HG03469 (cell line): ENCODE results near the gene EML1.

Experiments
- ATAC-seq: cut with Tn5 transposase; IDR thresholded peaks from one replicate; pipeline ENCODE4 v1.9.1; 2021; ENCODE audit warnings: mild to moderate bottlenecking, moderate library complexity, moderate number of reproducible peaks; ENCODE audit not compliant: unreplicated experiment

Gene EML1

DNA sequence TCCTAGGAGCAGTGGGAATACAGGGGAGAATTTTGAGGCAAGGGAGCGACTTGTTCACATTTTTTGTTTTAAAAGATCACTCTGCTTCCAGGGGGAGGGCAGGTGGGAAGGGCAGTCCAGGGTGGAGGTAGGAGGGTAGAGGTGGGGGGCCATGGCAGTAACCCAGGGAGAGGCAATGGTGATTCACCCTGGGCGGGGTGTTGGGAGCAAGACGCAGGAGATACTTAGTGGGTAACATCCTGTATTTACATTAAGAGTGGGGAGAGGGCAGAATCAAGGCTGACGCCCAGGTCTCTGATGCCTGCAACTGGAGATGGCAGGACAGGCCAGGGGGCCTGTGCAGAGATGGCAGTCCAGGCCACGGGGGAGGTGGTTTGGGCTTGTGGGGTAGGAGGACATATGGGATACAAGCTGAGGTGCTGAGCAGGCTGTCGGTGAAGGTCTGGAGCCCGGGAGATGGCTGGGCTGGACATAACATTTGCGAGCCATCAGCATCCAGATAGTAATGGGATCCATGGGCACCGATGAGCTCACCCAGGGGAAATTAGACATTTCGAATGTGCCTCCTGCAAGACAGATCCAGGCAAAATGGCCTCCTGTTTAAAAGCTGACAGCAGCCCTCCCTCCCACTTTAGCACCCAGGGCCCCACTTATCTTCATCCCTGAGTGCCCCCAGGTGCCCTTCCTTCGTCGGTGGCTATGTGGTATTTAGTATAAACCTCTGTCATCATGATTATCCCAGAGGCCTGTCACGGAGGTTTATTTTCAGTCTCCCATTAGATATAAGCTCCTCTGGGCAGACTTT is 9.3 kb downstream of the EML1 start:
- ATAC-seq, result no peak

DNA sequence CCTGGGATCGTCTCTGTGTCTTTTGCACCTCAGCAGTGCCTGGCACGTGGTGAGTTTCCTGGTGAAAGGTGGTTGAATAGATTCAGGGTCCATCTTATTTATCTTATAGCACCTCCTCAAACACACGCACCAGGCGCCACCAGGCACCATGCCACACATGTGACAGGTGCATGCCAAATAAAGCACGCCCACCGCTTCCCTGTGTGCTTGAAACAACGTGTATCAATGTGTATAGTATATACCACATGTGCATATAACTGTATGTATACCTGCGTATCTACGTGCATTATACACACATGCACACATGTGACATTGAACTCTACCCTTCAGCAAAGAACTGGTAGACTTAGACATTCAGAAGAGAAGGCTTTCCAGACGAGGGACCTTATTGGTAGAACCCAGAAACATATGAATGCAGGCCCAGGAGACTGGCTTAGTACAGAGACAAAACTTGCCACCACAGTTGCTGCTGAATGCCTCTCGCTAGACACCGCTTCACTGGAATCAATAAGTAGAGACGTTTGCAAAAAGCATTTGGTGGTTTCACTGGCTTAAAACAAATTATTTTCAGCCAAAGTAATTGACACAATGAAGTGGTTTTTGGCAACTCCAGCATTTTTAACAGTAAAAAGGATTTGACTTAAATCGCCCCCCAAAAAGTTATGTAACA is 10.0 kb downstream of the EML1 start:
- ATAC-seq, result no peak

DNA sequence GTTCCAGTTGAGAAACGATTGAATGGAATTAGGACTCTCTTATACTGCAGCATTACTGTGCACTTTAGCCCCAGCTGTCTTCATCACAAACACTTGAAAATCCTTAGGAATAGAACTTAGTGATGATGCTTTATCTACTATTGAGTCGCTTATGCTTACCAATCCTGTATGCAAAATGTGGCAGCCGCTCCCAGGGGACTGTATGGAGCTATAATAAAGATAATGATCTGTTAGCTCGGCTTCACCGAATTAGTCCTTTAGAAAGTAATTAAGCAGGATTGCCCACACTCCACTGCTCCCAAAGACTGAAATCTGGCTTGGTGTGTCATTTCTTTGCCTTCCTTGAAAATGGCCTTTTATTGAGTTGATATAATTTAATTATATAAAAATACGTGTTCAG is 10.6 kb downstream of the EML1 start:
- ATAC-seq, result no peak

DNA sequence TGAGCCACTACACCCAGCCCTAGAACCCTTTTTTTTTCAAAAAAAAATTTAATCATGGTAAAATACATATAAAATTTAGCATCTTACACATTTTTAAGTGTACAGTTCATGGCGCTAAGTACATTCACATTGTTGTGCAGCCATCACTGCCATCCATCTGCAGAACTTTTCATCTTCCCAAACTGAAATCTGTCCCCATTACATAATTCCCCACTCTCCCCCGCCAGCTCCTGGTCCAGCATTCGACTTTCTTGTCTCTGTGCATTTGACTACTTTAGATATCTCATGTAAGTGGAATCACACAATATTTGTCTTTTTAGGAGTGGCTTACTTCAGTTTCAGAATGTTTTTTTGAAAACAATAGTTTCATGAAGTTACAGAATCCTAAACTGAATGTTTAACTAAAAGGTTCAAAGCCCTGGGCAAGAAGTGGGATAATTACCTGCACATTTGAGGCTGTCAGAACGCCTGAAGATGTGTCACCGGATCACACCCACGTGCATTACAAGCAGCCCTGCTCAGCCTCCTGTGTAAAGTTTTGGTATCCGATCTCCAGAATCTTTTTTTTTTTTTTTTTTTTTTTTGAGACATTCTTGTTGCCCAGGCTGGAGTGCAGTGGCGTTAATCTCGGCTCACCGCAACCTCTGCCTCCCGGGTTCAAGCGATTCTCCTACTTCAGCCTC is 12.7 kb downstream of the EML1 start:
- ATAC-seq, result no peak

DNA sequence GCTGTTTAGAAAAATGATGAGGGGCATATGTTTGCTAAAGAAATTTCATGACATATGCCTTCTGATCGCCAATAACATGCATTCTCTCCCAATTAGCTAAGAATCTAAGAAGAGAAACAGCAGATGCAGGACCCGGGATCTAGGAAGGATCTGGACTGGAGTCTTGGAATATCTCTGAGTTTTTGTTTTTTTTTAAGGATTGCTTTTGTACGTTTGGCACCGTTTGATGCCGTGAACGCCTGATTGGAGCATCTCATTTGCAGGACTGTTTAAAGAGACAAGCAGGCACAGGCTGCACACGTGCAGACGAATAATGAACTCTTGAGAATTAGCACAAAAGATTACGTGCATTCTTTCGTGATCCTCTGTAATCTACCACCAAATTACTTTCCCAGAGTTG is 13.6 kb downstream of the EML1 start:
- no peak for ATAC-seq

DNA sequence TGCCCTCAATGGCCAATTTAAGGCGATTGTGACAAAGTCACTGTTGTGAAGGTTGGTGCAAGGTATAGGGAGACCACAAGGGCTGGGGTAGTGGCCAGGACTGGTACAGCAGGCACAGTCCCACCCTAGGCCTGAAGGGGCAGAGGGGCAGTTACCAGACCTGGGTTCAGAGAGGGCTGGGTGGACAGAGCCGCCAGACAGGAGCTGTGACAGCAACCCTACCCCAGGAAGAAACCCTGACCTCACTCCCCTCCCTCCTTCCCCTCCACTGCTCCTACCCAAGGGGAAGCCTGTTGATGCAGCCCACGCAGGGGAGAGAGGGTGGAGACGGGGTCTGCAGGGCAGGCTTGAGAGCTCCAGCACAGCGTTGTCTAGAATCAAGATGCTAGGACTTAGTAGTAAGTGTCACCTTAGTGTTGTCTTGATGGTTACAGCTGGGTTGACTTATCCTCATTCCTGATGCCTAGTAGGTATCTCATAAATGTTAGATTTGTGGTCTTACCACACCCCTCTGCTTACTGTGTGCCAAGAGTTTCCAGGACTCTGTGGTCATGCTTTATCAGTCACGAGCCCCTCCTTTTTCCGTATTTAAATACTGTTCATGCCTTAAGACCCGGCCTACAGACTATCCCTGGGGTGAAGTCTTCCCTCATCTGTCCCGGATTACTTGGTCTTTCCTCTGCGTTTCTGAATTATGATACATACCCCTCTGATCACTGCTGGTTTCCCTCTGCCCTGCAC is 14.4 kb downstream of the EML1 start:
- no peak for ATAC-seq

DNA sequence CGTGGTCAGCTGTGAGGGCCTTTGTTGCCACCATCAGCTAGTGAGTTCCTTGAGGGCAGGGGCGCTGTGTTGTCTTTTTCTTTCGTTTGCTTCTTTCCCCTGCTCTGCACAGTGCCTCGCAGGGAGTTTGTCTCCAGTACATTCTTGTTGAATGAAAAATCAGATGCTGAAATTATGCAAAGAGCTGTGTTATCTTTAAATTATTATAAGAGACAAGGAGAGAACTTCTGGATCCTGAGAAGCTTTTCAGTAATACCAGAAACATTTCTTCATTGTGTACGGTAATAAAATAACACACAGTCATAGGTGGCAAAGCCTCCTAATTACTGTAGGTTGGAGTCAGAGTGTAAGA is 14.9 kb downstream of the EML1 start:
- ATAC-seq, result no peak

DNA sequence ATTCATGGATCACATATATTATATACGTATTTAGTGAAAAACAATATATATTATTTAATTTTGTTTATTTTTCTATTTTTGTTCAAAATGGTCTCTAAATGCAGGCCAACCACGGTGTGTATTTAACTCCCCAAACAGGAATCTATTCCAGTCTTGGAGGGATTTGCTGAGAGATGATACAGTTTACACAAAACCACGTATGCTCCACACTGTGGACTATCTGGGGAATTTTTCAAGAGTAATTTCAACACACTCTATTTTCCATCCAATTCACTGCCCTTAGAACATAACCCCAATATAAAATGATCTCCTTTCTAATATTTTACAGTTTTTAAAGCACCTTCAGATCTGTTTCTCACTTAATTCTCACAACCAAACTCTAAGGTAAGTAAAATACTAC is 15.3 kb downstream of the EML1 start:
- no peak for ATAC-seq

DNA sequence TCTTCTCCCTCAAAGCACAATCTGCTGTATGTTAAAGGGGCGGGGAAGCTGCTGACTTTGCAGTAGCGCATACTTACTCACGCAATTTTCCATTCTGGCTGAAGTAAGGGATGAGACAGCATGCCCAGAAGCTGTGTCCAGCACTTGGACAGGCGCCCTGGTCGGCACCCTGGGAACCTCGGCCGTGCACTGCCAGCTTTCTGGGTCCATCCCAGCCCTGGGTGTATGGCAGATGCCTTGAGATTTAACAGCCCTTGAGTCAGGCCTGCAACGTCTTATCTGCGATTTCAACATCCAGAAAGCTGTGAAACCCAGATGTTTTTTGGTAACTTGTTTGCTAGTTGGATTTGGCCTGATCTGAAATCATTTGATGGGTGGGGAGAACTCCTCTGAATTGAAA is 16.1 kb downstream of the EML1 start:
- ATAC-seq, result no peak

DNA sequence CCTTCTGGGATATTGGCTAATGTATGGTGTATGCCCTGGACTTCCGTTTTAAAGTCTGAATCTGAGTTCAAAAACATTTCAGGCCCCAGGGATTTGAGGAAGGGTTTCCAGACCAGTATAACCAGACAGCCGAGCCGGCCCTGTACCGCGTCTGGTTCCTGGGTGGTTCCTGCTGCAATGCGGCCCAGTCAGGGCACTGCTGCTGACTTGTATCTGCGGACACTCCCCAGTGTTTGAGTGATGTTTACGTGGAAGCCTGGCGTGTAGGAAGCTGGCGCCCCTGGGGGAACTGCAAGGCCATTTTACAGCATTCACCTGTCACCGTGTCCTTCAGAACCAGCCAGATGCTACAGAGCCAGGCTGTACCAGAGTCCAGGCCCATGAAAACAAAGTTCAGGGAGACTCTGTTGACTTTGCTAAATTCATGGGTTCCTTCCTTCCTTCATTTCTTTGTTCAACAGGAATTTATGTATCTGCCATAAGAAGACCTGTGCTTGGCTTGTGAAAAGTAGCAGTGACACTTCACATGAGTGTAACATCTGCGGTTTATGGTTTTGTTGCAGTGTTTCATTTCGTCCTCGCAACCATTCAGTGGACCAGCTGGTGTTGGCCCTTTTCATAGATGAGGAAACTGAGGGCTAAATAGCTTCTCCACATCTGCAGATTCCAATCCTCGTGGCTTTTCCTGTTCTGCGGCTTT is 16.8 kb downstream of the EML1 start:
- no peak for ATAC-seq

DNA sequence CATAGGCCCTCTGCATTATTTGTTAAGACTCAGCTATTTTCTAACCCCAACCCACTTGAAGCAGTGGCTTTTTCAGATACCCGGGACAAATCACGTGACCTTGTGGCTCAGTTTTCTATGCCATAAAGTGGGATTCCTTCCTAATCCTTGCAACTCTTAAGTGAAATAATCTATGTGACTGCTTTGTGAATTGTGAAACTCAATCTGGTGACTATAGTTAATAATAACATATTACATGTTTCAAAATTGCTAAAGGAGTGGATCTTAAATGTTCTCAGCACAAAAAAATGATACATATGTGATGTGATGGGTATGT is 17.3 kb downstream of the EML1 start:
- ATAC-seq, result no peak

DNA sequence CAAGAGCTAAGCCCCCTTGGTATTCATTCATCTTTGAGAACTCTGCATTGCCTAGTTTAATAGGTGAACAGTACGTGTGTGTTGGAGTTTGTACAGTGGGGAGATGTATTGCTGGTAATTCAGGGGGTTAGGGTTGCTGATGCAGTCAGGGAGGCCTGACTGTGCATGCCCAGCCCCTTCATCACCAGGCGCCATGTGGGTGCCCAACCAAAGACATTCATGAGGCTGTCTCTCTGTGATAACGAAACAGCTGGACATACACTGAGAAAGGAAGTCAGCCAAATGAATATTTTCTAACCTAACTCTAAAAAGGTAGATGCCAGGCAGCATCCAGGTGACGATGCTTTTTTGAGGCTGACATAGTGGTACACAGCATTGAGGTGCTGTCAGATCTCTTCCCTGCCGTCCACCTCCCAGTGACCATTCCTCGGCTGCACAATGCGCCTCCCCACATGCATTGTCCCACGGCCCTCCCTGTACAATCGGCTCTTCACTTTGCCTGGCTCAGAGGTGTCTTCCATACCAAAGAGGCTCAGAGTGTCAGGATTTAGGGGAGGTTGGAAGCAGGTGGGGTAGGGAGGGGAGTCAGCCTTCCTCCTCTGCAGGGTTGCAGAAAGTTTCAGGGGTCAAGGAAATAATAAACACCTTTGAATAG is 19.0 kb downstream of the EML1 start:
- no peak for ATAC-seq

DNA sequence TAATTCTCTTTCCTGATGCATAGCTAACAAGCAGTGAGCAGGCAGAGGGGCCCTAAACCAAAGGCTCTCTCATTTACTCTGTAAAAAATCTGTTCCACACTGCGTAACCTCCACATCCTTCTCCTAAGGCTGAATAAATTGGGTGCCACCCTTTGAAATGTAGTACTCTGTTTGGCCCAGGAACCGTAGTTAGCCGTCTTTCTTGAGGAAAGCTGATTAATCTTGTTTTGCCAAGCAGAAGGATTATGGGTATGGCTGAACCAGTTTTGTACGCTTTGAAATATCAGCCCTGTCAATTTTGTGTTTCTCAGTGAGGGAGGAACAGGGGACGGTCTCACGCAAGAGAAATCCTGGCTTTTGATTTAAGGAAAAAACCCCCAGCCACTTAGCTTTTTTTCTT is 19.7 kb downstream of the EML1 start:
- ATAC-seq, result no peak

DNA sequence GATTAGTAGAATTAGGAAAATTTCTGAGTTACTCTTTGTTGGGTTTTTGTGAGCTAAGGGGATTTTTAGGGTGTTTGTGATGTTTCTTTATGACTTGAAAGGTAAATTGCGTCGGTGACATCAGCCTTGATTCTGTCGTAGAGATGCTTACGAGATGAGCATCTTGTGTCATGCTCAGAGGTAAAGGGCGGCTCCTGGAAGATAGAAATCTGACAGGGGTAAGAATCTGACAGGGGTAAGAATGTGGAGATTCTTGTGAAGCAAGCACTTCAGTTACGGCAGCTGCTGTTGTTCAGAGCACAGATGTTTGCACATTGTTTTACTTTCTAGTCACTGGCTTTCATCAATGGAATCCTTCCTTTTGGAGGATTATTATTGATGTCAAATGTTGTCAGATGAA is 22.5 kb downstream of the EML1 start:
- ATAC-seq, result no peak

DNA sequence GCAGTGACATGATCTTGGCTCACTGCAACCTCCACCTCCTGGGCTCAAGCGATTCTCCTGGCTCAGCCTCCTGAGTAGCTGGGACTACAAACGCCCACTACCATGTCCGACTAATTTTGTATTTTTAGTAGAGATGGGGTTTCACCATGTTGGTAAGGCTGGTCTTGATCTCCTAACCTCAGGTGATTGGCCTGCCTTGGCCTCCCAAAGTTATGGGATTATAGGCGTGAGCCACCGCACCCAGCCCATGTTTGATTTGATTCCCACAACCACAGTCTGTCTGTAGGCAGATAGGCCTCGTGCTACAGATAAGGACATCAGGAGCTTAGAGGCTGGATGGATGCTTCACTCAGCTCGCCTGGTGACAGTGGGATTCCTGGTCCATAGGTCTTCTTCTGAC is 23.0 kb downstream of the EML1 start:
- no peak for ATAC-seq

DNA sequence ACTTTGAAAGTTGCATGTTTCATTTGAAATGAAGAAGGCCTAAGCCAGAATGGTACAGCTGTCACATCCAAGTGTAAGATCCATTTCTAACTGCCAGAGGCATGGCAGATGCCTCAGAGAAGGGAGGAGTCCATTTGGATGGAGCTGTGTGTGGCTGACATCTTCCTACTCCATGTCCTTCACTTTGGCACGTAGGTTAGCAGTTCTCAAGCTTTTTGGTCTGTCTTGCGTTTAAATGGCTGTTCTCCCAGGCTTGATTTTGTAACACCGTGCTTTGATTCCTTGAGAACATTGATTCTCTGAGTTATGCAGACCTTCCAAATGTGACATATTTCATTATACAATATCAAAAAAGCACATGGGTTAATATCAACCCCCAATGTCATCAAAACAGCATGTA is 23.4 kb downstream of the EML1 start:
- ATAC-seq, result no peak

DNA sequence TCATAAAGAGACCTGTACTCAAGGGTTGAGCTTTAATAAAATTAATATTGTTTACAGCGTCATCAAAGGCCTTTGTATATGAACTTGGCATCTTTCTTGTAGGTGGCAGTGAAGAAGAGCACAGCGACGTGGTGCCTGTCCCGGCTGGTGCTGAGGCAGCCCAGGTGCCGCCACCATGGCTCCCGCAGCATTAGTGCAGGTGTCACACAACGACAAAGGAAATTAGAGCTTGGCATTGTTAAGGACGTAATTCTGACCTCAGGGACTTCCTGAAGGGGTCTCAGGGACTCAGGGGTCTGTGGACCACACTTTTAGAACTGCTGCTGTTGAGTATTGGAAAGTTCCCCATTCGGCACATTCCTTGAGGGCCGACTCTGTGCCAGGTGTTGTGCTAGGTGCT is 24.1 kb downstream of the EML1 start:
- ATAC-seq, result no peak

DNA sequence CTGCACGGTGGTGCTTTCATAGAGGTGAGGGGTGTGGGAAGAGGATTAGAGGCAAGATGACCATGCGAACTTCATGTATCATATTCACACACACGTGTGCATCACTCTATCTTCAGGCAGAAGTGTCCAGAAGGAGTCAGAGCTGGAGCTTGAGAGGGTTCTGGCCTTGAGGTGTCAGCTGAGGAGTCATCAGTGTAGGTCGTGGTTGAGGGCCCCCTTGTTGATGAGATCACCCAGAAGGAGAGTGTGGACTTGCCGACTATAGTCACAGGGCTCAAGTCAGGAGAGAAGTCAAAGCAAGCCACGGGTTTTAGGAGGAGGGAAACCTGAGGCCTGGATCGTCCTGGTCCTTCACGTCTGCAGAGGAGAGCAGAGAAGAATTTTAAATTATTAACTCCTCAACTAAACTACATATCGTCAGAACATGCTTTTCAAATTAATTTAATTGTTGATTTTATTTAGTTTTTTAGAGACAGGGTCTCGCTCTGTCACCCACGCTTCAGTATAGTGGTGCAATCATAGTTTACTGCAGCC is 25.4 kb downstream of the EML1 start:
- no peak for ATAC-seq

DNA sequence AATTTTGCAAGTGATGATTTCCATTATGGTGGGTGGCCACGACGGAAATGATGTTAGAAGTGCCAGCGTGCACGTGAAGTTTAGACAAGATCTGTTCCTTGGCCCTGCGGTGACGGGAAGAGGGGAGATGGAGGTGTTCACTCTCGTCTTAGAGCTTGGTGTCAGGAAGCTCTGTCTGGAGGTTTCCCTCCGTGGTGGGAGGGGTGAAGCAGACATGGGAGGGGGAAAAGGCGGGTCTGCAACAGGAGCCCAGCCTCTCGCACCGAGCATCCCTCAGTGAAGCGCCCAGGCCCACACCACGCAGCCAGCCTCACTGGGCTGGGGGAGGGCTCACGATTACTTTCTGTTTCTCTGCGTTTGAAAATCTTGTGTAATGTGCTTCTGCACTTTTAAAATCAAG is 26.3 kb downstream of the EML1 start:
- ATAC-seq, result no peak

DNA sequence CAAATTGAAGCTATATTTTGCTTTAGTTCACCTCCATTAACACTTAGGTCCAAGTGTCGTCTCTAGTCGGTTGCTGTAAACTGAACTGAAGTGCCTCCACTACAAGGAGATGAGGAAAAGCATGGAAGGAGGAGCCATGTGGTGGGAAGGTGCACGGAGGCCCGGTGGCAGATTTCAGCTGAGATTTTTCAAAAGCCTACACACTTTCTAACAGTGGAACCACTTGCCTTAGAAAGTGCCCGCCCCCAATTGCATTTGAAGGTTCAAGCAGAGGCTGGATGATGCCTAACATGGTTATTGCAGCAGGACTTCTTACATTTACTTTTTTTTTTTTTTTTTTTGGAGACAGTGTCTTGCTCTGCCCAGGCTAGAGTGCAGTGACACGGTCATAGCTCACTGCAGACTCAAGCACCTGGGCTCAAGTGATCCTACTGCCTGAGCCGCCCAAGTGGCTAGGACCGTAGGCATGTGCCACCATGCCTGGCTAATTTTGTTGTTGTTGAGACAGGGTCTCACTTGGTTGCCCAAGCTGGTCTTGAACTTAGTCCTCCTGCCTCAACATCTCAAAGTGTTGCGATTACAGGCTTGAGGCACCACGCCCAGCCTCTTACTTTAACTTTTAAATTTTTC is 27.6 kb downstream of the EML1 start:
- no peak for ATAC-seq
